ENCODE data around the gene KCTD21.
"Not testable (repeated sequence)": the region's sequence is repeated elsewhere in the genome, so short reads cannot be mapped to it uniquely, and the experiment has no call there.

Gene KCTD21, protein sequence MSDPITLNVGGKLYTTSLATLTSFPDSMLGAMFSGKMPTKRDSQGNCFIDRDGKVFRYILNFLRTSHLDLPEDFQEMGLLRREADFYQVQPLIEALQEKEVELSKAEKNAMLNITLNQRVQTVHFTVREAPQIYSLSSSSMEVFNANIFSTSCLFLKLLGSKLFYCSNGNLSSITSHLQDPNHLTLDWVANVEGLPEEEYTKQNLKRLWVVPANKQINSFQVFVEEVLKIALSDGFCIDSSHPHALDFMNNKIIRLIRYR

DNA sequence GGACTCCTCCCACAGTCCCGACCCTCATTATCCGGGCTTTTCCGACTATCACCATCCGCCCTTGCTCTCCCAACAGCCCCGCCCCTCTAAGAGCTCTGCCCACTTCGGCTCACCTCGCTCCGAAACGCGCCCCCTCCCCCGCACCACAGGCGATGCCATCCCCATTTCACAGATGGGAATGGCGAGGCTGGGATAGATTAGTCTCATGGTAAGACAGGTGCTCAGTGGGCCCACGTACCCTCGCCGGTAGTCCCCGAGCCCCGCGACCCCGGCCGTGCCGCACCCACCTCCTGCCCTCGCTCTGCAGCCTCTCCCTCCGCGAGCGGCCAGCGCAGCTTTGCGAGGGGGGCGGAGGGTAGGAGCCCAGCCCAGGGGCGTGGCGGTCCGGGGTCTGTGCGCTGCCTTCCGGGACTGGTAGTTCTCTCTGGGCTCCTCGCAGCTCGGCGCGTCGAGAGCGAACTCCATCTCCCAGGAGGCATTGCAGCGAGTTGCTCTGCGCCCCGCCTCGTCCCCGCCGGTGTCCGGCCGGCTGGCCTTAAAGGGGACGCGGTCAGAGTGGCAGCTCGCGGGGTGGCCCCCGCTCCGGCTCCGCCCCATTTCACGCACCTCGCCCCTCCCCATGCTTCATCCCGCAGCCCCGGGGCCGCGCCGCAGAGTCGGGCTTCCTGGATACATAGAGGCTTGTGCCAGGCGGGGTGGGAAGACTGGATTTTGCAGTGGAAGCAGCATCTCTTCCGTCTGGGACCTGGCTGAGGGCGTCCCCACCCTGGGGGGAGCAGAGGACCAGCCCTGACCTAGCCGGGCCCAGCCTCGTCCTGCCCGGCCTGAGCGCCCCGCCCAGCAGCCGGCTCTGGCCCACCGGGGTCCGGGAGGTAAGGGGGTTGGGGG is at the start of gene KCTD21, which contains the start of gene USP35:
TSS of gene KCTD21 (minus strand) at position 341 of the 888 bp plus-strand sequence. CDS start 14,072 bp downstream, outside the sequence.
TSS of gene USP35 (plus strand) at position 634 of the 888 bp plus-strand sequence. CDS start 7,327 bp downstream, outside the sequence.
- DNase-seq (ENCODE audit: low spot score): peak; percentile 98

DNA sequence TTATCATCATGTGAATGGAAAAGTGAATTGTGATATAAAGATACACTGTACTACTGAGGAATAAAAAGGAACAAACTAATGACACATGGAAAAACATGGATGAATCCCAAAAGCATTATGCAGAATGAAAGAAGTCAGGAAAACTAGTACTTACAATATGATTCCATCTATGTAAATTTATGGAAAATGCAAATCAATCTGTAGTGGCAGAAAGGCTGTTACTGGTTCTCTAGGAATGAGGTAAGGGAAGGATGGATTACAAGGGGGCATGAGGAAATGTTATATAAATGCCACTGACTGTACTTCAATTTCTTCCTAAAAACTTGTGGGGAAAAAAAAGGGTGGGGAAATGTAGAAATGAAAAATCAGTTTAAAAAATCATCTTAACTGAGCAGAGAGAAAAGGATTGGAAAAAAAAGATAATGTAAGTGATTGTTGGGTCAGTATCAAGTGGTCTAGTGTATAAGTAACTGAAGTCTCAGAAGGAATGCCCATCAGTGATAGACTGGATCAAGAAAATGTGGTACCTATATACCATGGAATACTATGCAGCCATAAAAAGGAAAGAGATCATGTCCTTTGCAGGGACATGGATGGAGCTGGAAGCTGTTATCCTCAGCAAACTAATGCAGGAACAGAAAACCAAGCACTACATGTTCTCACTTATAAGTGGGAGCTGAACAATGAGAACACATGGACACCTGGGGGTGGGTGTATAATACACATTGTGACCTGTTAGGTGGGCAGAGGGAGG is 49.0 kb upstream of the KCTD21 start:
- no peak for DNase-seq (ENCODE audit: low spot score)

DNA sequence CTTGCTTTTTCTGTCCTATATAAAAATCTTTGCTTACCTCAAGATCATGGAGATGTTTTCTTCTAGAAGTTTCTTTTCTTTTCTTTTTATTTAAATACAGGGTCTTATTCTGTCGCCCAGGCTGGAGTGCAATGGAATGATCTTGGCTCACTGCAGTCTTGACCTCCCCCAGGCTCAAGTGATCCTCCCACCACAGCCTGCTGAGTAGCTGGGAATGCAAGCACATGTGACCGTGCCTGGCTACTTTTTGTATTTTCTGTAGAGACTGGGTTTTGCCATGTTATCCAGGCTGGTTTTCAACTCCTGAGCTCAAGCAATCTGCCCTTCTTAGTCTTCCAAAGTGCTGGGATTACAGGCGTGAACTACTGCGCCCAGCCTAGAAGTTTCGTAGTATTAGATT is 45.6 kb upstream of the KCTD21 start:
- no peak for DNase-seq (ENCODE audit: low spot score)

DNA sequence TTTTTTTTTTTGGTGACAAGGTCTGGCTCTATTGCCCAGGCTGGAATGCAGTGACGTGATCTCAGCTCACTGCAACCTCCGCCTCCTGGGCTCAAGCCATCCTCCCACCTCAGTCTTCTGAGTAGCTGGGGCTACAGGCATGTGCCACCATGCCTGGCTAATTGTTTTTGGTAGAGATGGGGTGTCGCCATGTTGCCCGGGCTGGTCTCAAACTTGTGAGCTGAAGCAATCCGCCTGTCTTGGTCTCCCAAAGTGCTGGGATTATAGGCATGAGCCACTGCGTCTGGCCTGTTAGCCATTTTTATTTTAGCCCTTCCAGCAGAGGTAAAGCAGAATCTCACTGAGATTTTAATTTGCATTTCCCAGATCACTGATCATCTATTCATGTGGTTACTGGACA is 44.6 kb upstream of the KCTD21 start:
- not testable (repeated sequence) for DNase-seq (ENCODE audit: low spot score)

DNA sequence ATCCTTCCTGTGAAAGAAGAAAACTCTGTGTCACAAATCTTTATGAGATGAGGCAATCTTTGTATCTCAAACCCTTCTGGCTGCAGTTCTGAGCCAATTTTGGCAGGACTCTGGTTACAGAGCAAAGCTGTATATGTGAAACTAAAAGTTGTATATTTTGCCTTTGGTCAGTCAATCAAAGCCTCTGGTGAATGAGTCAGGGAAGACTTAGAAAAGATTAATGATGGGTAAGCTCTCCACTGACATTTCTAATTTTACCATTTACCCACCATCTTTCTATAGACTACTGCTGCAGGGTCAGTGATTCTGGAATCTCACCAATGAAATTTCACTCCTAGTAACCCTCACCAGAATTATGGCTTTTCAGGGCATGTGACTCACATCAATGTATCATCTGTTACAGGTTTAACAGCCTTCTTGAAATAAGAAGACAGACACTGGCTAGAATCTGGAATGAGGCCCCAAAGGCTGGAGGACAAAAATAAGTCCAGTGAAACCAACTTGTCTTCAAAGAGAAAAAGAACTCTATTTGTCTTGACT is 43.6 kb upstream of the KCTD21 start:
- peak; percentile 44 for DNase-seq (ENCODE audit: low spot score)

DNA sequence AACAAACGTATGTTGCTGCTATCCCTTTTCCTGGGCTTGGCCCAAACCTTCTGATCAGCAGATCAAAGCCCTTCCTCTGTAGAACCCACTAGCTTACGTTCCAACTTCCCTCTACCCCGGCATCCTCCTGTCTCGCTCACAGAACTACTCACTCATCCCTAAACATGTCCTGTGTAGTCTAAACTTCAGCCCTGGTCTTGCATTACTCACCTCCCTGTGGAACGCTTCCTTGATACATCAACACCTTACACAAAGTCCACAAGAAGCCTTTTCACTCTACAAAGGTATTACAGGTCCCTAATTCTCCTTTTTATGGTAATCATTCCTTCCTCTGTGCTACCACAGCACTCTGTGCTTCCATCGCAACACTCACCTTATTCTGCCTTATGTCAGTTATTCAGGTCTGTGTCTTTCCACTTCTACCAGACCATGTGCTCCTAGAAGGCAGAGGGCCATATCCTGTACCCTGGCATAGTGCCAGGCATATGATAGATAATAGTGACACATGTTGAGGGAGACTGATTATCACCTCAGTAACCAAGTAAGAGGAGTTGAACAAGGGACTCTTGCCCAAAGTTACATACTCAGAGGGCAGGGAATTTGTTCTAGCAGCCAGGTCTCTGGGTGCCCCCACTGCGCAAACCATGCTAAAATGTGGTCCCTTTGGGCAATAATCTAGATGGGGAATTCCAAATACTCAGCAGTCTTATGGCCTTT is 41.9 kb upstream of the KCTD21 start:
- DNase-seq (ENCODE audit: low spot score): no peak

DNA sequence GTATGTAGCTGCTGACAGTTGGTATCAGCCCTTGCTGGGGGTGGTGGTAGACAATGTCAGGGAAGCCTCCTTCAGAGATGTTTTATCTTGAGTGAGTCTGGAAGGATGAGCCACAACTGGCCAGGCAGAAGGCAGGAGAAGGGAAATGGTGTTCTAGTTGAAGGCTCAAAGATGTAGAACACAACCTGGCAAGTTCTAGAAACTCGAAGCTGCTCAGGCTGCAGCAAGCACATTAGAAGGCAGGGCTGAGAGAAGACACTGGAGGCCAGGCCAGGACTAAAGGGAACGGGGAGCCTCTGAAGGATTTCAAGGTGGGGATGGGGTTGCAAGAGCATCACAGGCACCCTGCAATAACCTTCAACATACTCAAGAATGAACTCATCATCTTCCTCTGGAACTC is 40.7 kb upstream of the KCTD21 start:
- no peak for DNase-seq (ENCODE audit: low spot score)

DNA sequence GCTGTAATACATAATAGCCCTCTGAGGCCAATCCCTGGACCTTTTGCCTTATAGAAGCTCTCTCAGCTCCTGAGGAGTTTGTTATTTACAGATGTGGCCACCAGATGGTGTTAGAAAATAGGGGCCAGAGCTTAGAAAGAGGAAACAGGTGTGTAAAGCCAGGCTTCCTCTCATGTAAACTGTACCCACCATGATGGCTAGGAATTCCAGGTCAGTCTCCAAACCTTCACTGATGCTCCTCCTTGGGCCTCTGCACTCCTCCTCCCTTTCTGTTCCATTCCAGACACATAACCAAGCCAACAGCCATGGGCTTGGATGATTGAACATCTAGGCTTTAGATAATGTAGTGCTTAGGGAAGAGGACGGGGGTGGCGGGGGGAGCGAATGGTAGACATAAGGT is 40.0 kb upstream of the KCTD21 start:
- no peak for DNase-seq (ENCODE audit: low spot score)

DNA sequence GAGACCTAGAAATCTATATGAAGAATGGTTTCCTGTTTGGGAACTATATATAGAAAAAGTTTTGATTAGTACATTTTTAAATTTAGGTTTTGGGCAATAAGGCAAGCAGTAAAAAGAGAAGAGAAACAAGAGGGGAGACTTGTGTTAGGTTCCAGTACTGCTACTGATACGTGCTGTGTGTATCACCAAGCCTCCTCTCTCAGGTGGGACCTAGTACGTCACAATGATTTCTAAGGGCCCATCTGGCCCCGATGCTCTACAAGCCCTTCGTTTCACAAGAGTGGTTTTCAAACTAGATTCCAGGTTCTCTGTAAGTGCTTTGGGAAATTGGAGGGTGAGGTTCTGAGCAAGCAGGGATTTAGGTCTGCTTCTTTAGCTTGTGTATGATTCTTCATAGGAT is 39.5 kb upstream of the KCTD21 start:
- DNase-seq (ENCODE audit: low spot score): no peak

DNA sequence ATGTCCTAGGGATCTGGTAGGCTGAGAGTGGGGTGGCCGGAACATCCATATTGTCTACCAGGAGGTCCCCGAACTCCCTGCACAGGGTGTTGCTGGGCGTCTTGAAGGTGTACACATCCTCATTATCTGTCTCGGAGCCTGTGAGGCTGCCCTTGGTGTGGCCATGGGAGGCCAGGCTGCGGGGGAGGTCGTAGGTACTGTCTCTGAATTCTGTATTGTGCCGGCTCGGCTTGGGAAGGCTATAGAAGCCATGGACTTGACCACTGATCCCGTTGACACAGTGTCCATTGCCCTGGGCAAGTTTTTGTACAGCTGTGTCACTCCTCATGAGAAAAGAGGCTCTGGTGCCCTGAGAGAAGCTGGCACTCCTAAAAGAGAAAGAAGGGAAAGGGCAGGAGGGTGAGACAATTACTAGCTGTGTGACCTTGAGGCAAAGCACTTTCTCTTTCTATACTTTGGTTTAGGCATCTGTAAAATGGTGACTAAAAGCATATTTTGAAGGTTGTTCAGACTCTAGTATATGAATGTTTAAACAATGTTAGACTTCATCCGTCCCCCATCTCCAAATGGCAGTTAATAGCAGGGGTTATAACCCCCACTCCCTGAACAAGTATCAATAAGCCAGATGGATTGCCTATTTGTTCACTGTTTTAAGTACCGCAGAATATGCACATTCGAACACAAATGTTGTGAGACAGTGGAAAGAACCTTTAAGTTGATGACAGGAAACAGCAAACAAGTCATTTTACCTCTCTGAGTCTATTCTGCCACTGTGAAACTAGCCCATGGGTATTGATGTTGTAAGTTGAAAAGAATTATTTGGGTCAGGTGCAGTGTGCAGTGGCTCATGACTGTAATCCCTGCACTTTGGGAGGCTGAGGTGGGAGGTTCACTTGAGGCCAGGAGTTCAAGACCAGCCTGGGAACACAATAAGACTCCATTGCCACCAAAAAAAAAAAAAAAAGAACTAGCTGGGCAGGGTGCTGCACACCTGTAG is 38.6 kb upstream of the KCTD21 start:
- no peak for DNase-seq (ENCODE audit: low spot score)

DNA sequence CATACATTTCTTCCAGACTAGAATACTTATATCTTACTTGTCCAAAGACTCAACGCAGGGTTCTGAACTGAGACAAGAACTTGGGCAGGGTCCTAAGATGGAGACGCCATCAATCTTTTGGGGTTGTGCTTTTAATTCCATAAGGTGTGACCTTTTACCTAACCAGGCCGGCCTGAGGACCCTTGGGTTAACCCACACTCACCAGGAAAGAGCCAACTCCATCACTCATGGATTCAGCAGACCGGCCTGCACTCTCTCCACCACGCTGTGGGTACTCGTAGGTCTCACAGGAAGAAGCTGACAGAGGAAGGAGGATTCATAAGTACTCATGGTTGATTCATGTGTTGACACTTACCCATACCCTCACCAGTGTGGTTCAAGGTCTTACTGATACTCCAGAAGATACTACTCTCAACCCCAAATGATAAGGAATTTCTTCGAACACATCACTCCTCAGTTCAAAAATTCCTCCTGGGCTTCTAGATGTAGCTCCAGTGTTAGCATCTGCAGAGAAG is 36.5 kb upstream of the KCTD21 start:
- no peak for DNase-seq (ENCODE audit: low spot score)

DNA sequence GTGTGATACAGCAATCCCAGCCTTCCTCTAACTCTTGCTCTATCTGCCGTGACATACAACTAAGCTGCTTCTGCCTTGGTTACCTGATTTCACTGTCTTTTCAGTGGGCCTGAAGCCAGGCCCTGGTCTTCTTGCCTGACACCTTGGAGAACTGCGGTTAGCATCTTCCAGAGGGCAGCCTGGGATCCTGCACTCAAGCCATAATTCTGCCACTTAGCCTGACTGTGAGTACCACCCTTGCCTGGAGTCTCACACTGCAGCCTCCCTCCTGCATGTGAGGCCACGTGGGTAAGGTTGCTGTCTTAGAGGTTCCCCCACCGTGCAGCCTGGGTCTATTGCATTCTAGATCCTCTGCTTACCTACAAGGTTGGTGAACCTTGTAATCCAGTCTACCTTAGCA is 36.1 kb upstream of the KCTD21 start:
- DNase-seq (ENCODE audit: low spot score): no peak

DNA sequence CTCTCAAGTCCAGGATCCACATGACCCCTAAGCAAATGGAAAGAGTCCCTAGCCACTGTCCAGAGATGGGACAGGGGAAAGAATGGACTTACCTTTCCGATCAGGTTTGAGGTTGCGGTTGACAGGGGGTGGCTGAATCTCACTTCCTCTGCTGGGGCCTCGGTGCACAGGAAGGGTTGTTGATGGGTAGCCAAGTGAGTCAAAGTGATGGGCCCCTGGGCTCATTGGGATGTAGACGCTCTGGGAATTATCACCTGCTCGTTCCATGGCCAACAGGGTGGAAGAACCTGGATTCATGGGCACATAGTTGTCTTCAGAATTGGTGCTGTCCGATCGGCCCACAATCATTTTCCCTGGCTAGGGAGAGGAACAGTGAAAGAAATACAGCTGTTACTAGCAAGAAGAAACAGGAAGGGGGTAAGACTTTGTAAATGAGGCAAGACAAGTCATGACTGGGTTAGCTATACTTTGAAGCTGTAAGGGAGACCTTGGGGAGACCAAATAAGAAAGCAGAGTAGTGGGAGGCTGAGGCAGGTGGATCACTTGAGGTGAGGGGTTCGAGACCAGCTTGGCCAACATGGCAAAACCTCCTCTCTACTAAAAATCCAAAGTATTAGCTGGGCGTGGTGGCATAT is 35.0 kb upstream of the KCTD21 start:
- no peak for DNase-seq (ENCODE audit: low spot score)

DNA sequence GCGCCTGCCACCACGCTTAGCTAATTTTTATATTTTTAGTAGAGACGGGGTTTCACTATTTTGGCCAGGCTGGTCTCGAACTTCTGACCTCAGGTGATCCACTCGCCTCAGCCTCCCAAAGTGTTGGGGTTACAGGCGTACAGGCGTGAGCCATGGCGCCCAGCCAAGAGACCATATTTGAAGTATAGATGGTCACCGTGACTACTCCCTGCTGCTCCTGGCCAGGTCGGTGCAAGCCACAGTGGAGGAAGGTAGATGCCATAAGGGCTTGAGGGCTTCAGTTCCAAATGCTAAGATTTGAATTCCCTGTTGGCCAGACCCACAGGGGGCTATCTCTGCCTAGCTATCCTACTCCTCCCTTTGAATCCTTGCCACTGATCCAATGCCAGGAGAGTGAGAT is 34.3 kb upstream of the KCTD21 start:
- DNase-seq (ENCODE audit: low spot score): not testable (repeated sequence)

DNA sequence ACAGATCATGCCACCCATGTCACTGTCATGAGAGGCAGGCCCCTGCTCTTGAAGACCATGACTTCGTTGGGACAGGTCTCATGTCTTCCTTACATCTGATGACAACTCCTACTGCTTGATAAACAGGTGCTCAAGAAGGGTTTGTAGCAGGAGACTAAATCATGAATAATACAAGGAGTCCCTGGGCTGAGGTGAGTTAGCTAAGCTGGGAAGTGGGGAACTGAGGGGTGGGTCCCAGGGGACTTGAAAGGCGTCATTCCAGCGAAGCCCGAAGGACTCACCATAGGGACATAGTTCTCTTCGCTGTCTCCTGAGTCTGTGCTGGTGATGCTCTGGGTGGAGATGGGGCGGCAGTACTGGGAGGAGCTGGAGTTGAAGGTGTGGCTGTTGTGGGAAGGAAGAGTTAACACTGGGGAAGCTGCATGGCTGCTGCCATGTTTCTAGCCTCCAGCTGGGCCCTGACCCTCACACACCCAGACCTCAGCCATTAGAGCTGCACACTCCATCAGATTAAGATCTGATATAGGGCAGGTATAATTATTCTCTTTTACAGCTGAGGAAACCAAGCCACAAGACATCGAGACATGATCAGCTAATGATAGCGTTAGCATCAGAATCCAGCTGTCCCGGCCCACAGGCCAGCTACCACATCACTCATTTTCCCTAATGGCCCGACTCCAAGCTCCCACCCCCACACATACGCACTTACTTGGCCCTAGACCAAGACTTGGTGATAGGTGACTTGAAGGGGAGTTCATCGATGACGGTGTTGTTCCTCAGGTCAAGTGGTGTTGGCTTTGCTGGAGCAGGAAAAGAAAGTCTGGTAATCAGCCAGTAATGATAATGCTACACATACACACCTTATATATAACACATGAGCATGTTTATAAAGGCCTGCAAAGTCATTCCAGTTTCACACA is 33.2 kb upstream of the KCTD21 start:
- no peak for DNase-seq (ENCODE audit: low spot score)

DNA sequence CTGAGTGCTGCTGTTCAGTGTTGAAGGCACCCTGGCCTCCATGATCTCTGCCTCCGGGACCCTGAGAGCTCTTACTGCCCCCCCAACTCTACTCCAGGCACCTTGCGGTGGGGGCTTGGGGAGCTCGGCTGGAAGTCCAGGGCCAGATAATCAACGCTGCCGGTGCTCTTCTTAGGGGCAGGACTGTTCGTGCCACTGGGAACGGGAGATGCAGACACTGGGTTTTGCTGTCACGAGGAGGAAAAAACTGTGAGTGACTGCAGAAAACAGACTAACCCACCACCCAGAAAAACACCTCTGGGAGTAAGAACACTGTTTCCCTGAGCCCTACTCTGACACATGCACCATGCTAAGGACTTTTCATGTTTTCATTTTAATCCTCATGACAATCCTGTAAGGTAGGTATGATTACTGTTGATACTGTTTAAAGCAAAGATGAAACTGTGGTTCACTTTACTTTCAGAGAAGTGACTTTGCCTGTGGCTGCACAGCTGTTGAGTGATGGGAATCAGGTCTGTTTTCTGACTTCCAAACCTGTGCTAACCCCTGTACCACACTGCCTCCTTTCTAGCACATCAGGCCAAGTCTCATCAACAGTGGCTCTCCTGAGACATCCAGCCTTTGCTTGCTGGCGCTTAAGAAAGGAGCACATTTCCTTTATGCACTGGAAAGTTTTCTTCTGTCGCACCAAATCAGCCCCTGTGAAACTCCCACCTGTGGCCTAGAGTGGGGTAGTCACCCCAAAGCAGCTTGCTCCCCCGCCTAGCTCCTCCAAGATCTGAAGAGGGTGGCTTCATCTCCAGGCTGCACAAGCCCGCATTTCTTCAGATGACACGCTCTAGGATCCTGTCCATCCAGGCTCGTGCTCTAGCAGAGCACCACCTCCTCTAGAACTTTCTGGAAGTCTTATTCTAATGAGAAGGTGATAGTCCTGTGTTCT is 32.1 kb upstream of the KCTD21 start:
- DNase-seq (ENCODE audit: low spot score): no peak

DNA sequence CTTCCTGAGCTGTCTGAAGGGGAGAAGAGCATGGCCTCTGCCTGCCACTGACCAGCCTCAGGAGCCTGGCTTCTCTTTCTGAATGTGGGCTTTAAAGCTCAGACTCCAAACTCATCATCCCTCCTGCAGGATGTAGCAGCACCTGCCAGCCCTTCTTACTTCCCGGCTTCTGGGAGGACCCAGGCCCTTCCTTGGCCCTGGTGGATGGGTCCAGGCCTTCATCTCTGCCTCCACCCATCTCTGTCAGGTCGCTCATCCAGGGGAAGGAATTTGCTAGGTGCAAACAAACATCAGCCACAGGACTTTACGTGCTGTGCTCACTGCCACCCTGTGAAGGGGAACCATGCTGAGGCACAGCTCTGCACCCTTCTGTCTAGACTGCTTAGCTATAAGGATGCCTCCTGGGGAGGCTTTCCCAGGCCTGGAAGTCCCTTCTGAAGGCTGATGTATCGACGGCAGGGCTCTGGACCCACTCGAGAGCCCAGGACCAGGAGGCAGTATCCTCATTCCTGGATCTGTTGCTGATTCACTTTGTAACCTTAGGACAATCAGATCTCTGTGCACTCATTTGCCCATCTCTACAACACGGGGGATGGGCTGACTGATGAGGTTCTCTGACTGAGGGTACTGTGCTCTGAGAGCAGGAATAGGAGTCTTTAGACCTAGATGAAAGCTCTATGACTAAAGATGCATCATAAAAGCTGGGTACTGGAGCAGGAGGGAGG is 31.2 kb upstream of the KCTD21 start:
- no peak for DNase-seq (ENCODE audit: low spot score)
